Colonic mucosa (tissue), 4 donors: ENCODE data around the gene HOXC5. TPM values are rescaled to one million over a fixed set of nuclear protein-coding genes. Genes with fewer than 3 reads are reported as not detected.
A peak's percentile ranks its signal among the peaks of the same experiment; 100 is the strongest.

Experiments
- DNase-seq: peaks from one replicate; pipeline ENCODE4 v3.0.0-alpha.2; 2020
- H3K27ac ChIP-seq: fragments of 200-600 bp; one replicate; pipeline ENCODE4 v1.8.0; 2021
- H3K27me3 ChIP-seq: fragments of 200-600 bp; one replicate; pipeline ENCODE4 v1.8.0; 2021
- H3K36me3 ChIP-seq: fragments of 200-600 bp; one replicate; pipeline ENCODE4 v1.8.0; 2021
- H3K4me1 ChIP-seq: fragments of 200-600 bp; one replicate; pipeline ENCODE4 v1.8.0; 2021; ENCODE audit warnings: mild to moderate bottlenecking
- H3K4me3 ChIP-seq: fragments of 200-600 bp; one replicate; pipeline ENCODE4 v1.8.0; 2021
- H3K9ac ChIP-seq, 2 donors: one replicate each; pipeline ENCODE4 v1.7.0; 2013; ENCODE audit warnings: control low read depth in 2 of 2, low read depth in 2 of 2, low read length in 2 of 2
- H3K9me3 ChIP-seq: fragments of 200-600 bp; one replicate; pipeline ENCODE4 v1.8.0; 2021
- intact Hi-C: fragments of 100-400 bp; cut with DNase I; formaldehyde crosslinking; loops from one replicate; pipeline ENCODE4 v1.14.1; 2022
- total RNA-seq, 2 donors: library from RNA; stranded (reverse); fragmentation: NEBNext Ultra II Directional in 1 of 2; extraction: Animal tissue kit (Norgen Biotek cat#: 25700) in 1 of 2; gene quantifications; one replicate each; pipeline ENCODE4 v1.2.1, GENCODE V29; 2021
- TF ChIP-seq, protein P1 (sequence below): fragments of 200-600 bp; IDR thresholded peaks from one replicate; pipeline ENCODE4 v1.8.0; 2022; ENCODE audit warnings: antibody characterized with exemption, mild to moderate bottlenecking
- donor health status: healthy.
- donor health status: DM: no; HTN: no; CAD: no.
- donor health status: DM: no; HTN: no; CAD: no.

HOXC5 gene
- total RNA-seq, 2 donors from 2014 or later, result not detected

DNA sequence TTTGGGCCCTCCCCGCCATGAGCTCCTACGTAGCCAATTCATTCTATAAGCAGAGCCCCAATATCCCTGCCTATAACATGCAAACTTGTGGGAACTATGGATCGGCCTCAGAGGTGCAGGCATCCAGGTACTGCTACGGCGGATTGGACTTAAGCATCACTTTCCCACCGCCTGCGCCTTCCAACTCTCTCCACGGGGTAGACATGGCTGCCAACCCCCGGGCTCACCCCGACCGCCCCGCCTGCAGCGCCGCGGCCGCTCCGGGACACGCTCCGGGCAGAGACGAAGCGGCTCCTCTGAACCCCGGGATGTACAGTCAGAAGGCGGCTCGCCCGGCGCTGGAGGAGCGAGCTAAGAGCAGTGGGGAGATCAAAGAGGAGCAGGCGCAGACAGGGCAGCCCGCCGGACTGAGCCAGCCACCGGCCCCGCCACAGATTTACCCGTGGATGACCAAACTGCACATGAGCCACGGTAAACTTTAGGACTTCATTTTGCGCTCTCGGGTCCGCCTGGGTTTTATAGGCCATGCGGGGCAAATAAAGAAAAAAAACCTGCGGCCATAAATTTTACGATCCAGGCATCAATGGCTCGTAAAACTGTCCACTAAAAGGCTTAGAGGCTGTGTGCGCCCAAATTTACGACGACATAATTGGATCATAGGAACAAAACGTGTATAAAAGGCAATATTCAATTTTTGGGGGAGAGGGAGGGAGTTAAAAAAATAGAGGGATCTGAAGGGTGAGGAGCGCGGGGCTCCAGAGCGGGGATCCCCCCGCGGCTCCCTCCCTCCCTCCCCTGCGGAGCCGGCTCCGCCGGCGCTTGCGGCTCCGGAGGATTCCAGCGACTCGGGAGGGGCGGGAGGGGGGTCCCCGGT, 493 bp downstream of the HOXC5 start:
- Histone ChIP-seq H3K36me3 (no peaks in the 10 kb centered on the region), H3K9ac (no peak overlapping the region), H3K4me1 (no peaks in the 10 kb centered on the region), H3K4me3 (peak overlapping the region; percentile 14), H3K9me3 (no peaks in the 10 kb centered on the region), H3K27ac (no peak overlapping the region), H3K27me3 (peaks cover 94% of the 10 kb centered on the region)
- TF ChIP-seq, protein P1, sequence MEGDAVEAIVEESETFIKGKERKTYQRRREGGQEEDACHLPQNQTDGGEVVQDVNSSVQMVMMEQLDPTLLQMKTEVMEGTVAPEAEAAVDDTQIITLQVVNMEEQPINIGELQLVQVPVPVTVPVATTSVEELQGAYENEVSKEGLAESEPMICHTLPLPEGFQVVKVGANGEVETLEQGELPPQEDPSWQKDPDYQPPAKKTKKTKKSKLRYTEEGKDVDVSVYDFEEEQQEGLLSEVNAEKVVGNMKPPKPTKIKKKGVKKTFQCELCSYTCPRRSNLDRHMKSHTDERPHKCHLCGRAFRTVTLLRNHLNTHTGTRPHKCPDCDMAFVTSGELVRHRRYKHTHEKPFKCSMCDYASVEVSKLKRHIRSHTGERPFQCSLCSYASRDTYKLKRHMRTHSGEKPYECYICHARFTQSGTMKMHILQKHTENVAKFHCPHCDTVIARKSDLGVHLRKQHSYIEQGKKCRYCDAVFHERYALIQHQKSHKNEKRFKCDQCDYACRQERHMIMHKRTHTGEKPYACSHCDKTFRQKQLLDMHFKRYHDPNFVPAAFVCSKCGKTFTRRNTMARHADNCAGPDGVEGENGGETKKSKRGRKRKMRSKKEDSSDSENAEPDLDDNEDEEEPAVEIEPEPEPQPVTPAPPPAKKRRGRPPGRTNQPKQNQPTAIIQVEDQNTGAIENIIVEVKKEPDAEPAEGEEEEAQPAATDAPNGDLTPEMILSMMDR, result no peak
- intact Hi-C loops, result loop anchor here (5.0 kb wide), 1 partner anchor 159 kb away; no protein-coding TSS in a partner anchor
- DNase-seq, result no peak

DNA sequence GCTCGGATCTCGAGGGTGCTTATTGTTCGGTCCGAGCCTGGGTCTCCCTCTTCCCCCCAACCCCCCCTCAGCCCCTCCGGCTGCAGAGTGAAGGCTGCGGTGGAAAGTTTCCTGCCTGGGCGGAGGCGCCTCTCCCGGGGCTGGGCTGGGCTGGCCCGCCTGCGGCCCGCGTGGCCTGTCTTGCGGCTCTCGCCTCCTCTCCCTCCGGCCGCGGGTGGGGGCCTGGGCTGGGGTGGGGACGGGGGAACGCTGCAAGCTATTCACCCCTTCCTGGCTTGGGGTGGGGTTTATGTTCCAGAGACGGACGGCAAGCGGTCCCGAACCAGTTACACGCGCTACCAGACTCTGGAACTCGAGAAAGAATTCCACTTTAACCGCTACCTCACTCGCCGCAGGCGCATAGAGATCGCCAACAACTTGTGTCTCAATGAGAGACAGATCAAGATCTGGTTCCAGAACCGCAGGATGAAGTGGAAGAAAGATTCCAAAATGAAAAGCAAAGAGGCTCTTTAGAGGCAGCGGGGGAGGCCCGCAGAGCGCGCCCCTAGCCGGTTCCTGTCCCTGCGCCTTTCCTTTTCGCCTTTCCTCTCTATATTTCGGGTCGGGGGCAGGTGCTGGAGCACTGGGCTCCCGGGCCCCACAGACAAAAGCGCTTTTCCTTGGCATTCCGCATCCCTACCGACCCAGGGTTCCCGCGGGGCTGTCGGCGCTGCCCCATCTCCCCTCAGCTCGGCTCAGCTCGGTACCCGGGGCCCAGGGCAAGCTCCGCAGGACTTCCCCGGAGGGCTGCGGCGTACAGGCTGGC, 1.3 kb downstream of the HOXC5 start:
- no peak for DNase-seq
- H3K27me3 ChIP-seq, result peaks cover 95% of the 10 kb centered on the region
- no peaks in the 10 kb centered on the region for H3K36me3 ChIP-seq
- no peaks in the 10 kb centered on the region for H3K9me3 ChIP-seq
- H3K4me3 ChIP-seq, result no peak overlapping the region
- H3K4me1 ChIP-seq, result no peaks in the 10 kb centered on the region
- intact Hi-C loops, result loop anchor here (5.0 kb wide), 1 partner anchor 158 kb away; no protein-coding TSS in a partner anchor
- H3K27ac ChIP-seq, result no peak overlapping the region
- no peak overlapping the region for H3K9ac ChIP-seq
- TF ChIP-seq, protein P1, result no peak

DNA sequence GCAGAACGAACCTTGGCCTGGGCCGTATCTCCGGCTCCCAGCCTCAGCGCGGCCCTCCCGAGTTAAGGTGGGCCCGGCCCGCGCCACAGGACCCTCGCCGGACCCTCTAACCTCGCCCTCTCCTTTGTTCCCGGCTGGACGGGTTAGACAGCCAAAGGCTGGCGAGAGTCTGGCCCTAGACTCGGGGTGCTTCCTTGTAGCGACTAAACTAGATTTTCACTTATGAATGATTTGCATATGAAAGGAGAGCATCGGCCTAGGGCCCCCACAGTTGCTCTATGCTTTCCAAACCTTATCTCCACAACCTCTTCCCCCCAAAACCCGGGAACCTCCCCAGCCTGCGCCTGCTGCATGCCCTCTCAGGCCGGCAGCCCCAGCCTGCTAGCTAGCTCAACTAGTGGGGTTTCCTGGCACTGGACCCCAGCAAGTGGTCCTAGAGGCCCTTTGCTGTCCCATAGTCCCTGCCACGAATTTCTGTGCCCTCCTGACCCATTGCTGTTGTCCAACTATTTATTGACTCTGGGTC, 2.0 kb downstream of the HOXC5 start:
- Histone ChIP-seq H3K9ac (no peak overlapping the region), H3K4me3 (no peak overlapping the region), H3K4me1 (no peaks in the 10 kb centered on the region), H3K36me3 (no peaks in the 10 kb centered on the region), H3K9me3 (no peaks in the 10 kb centered on the region), H3K27me3 (peaks cover 96% of the 10 kb centered on the region), H3K27ac (no peak overlapping the region)
- no peak for DNase-seq
- intact Hi-C loops, result loop anchor here (5.0 kb wide), 1 partner anchor 157 kb away; no protein-coding TSS in a partner anchor
- TF ChIP-seq, protein P1, result no peak

DNA sequence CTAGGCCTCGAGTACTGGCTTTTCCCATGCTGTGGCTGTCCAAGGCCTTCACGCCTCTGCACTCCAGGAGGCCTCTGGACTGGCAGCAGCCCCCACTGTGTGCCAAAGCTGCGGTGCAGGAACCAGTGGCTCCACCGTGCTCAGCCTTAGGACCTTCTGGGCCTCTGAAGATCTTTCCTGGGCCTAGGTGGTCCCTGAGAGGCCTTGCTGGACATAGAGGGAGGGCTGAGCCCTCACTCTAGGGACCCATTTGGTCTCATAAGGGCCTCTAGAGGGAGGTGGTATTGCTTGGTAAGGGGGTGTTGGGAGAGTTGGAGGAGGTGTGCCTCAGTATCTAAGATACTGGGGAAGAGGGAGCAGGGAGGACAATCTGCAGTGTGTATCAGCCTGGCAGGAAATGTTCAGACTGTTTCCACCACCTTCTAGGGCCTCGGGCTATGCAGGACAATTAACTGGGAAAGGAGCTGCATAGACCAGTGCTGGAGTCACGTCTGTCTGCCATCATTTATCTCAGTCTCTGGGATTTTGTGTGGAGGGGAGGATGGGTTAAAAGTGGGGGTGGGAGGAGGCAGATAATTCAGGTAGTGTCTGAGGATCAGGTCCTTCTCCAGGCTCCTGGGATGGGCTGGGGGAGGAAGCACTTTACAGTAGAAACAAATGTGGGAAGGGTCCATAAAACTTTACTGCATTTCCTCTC, 2.9 kb downstream of the HOXC5 start:
- Histone ChIP-seq H3K9me3 (no peaks in the 10 kb centered on the region), H3K4me3 (no peak overlapping the region), H3K36me3 (no peaks in the 10 kb centered on the region), H3K9ac (no peak overlapping the region), H3K27ac (no peak overlapping the region), H3K4me1 (no peaks in the 10 kb centered on the region), H3K27me3 (peaks cover 96% of the 10 kb centered on the region)
- intact Hi-C loops, result no loop called here
- DNase-seq, result no peak
- TF ChIP-seq, protein P1, result no peak
